Activated CD8-positive, alpha-beta memory T cell treated with anti-CD3 and anti-CD28 coated beads for 36 hours (primary cell): ENCODE results near the gene NUDC. TPM values are rescaled to one million over a fixed set of nuclear protein-coding genes. Genes with fewer than 3 reads are reported as not detected.
"Not testable (repeated sequence)": the region's sequence is repeated elsewhere in the genome, so short reads cannot be mapped to it uniquely, and the experiment has no call there.

Source experiments
- CTCF ChIA-PET: fragments of 350-600 bp; sonication (Branson Sonifier 250); formaldehyde crosslinking; loops from one replicate; lab custom pipeline; 2021; ENCODE audit warnings: antibody characterized with exemption; lab: Charles Lee
- POLR2A ChIA-PET: fragments of 350-600 bp; sonication (Branson Sonifier 250); formaldehyde crosslinking; loops from one replicate; lab custom pipeline; 2021; ENCODE audit warnings: antibody characterized with exemption; lab: Charles Lee
- total RNA-seq, 2 experiments: library from RNA; stranded (reverse); gene quantifications; one replicate each; pipeline ENCODE4 v1.2.3, GENCODE V29; 2021

NUDC gene
- total RNA-seq, 2 experiments from 2014 or later, result 160 to 161 TPM

DNA sequence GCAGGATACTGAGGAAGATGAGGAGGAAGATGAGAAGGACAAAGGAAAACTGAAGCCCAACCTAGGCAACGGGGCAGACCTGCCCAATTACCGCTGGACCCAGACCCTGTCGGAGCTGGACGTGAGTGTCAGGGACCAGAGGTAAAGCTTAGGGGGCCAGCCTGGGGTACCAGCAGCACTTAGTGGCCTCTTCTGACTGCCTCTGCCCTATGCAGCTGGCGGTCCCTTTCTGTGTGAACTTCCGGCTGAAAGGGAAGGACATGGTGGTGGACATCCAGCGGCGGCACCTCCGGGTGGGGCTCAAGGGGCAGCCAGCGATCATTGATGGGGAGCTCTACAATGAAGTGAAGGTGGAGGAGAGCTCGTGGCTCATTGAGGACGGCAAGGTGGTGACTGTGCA lies 21.1 kb downstream of the NUDC start:
- CTCF ChIA-PET, result no interaction called here
- POLR2A ChIA-PET, result no interaction called here

DNA sequence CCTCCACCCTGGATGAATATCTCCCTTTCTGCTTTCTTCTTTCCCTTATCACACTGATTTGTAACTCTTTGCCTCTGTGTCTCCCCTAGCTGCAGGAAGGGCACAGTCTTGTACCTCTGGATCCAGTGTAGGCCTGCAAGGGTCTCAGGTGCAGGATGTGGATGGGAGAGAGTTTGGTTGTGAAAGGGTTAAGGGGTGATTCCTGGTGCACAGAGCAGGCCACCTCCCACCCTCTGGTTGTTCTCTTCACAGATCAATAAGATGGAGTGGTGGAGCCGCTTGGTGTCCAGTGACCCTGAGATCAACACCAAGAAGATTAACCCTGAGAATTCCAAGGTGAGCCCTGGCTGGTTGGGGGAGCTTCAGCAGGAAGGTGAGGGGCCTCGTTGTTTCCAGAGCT lies 23.6 kb downstream of the NUDC start:
- ChIA-PET POLR2A (no interaction called here), CTCF (interaction anchor here (1.1 kb wide), 1 partner anchor 13 kb away, joined by 4 read pairs; no protein-coding TSS in a partner anchor)

DNA sequence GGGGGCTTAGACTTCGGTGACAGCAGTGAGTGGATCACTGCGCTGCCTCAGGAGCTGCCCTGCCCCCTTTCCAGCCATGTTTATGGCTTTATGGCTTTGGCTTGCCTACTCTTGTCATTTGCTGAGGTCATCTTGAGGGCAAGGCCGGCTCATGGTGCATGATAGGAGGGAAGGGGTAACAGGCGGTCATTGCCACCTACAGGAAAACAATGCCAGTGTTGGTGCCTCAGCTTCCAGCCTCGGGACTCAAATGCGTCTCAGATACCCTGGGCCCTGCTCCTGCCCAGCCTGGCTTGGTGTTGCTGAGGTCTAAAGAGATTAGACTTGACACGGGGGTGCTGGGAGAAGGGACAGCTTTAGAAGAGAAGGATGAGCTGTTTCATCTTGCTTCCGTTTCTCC lies 24.2 kb downstream of the NUDC start:
- ChIA-PET CTCF (interaction anchor here (0.6 to 1.1 kb wide), 2 partner anchors 13 to 410 kb away, joined by 3 to 4 read pairs; no protein-coding TSS in a partner anchor), POLR2A (no interaction called here)

DNA sequence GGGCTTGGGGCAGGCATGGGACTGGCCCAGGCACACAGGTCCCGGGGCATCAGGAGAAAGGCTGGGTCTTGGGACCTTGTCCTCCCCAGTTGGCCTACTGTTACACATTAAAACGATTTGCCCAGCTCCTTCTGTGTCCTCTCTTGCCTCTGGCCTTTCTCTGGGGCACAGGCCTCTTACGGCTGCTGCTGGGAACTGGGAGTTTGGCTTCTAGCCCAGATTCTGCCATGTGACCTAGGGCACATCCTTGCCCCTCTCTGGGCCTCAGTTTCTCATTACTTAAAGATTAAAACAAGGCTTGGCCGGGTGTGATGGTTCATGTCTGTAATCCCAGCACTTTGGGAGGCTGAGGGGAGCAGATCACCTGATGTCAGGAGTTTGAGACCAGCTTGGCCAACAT lies 24.7 kb downstream of the NUDC start:
- ChIA-PET POLR2A (no interaction called here), CTCF (interaction anchor here (0.6 to 1.1 kb wide), 2 partner anchors 12 to 411 kb away, joined by 3 to 4 read pairs; no protein-coding TSS in a partner anchor)

DNA sequence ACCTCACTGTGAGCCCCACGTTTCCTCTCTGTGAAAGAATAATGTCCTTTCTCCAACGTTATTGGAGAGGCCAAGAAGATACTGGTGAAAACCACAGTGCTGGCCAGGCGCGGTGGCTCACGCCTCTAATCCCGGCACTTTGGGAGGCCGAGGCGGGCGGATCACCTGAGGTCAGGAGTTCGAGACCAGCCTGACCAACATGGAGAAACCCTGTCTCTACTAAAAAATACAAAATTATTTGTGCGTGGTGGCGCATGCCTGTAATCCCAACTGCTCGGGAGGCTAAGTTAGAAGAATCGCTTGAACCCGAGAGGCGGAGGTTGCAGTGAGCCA lies 27.1 kb downstream of the NUDC start:
- CTCF ChIA-PET, POLR2A ChIA-PET: not testable (repeated sequence)

DNA sequence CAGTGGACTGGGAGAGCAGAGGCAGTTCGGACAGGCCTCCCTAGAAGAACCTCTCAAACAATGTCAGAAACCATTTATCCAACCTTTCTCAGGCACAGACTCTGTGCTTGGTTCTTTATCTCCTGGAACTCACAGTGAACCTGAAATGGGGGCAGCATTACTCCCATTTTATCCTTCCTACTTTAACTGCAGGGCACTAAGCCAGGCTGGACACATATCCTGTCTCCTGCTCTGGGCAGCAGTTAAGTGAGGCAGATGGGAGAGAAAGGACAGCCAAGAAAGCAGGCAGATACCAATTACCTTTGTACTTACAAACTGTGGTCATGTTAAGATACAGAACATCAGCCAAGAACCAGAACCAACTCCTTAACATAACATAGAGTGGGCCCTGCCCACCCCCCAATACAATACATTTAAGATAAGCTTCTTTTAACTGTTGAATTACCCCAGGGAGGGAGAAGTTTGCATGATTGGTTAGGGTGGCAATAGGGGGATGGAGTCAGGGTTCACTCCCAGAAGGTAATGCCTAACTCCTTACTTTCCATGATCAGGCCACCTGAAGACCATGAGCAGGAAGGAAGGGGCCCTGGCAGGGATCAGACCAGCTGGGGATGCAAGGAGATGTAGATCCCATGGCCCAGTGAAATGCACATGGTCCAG lies 27.9 kb downstream of the NUDC start:
- POLR2A ChIA-PET, result no interaction called here
- CTCF ChIA-PET, result no interaction called here

DNA sequence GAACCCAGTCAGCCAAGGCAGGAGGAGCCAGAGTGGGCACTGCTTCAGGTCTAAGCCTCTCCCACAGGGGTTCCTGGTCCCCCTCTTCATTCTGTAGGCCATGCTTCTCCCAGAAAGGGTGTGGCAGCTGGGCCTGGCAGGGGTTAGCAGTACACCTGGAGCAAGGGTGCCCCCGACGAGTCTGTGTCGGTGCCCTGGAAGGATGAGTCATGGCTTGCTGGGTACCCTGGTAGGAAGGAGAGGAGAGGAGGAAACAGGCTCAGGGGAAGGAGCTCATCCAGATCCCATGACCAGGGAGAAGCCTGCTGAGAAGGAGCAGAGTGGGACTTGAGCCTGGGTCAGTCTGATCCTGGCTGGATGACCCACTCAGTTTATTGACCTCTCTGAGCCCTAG lies 28.4 kb downstream of the NUDC start:
- ChIA-PET POLR2A (no interaction called here), CTCF (no interaction called here)

DNA sequence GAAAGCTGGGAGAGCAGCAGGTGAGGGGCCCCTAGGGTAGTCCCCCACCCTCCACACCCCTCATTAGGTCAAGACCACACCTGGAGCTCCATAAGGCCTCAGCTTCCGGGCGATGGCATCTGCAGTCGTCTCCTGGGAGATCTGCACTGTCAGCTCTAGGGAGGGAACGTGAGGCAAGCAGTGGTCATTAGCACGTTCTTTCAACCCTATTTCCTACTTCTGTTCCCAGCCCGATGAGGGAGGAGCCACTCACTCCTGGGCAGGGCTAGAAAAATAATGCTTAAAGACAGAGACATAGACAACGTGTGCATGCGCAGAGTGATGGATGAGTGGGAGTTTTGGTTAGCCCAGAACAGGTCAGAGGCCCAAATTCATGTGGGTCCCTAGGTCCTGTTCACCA lies 29.1 kb downstream of the NUDC start:
- ChIA-PET POLR2A (no interaction called here), CTCF (no interaction called here)

DNA sequence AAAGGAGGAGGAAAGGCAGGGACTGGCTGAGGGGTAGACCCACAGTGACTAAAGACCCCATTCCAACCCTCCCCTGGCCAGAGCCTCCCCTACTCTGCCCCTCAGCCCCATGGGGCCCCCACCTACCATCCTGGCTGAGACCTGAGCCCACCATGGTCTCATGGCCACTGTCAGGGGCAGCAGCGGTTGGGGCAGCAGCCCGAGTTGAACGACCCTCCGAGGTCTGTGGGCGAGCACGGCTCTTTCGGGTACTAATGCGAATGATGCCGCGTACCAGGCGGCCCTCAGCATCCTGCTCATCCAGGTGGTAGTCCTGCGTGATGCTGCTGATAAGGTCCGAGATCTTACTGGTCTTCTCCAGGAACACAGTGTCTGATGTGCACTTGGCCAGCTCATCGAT lies 29.7 kb downstream of the NUDC start:
- CTCF ChIA-PET, result no interaction called here

DNA sequence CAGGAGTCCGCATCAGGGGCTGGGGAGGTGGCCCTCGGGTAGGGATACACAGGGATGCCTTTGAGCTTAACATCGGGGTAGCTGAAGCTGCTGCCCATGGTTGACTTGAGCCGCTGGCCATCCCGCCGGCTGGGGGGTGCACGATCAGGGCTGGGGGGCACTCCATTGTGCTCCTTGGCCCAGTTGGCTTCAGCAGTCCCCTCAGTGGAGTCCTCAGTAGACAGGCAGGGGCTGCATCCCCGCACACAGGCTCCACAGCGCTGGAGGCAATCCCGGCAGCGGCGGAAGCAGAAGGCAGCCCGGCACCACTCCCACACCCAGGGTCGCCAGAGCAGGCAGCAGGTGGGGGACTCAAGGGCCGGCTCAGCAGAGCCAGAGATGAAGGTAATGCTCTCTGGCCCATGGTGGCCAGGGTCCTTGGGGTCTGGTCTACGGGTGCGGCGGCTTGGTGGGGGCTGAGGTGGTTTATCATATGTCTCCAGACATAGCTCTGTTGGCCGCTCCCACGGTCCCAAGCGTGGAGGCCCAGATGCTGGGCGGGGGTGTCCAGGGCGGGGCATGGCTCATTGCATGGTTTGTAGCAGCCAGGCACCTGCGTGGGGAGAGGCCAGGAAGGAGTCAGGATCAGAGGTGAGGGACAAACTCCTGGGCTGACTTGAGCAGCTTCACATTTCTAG lies 30.4 kb downstream of the NUDC start:
- ChIA-PET POLR2A (no interaction called here), CTCF (no interaction called here)

More for the DNA sequence above, 29.7 kb downstream of the NUDC start:
- POLR2A ChIA-PET, result no interaction called here

DNA sequence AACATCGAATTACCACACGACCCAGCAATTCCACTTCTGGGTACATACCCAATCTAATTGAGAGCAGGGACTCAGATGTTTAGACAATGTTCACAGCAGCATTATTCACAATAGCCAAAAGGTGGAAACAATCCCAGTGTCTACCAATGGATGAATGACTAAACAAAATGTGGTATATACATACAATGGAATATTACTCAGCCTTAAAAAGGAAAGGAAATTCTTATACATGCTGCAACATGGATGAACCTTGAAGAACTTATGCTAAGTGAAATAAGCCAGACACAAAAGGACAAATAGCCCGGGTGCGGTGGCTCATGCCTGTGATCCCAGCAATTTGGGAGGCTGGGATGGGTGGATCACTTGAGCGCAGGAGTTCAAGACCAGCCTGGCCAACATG lies 31.8 kb downstream of the NUDC start:
- POLR2A ChIA-PET, result no interaction called here
- CTCF ChIA-PET, result interaction anchor here (0.7 kb wide), 1 partner anchor 506 kb away, joined by 3 read pairs; no protein-coding TSS in a partner anchor

DNA sequence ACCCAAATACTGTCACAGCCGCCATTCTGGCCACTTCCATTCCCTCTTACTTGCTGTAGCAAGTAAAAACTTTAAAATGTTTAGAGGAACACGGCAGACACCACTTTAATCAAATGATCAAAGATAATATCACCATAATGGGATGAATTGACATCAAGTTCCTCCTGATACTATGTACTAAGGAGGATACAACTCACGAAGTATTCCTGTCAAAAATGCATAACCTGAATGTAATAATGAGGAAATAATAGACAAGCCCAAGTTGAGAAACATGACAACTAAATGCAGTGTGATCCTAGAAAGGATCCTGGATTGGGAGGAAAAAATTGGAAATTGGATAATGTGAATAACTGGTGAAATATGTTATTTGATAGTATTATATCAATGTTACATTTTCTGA lies 34.8 kb downstream of the NUDC start:
- POLR2A ChIA-PET, result no interaction called here

DNA sequence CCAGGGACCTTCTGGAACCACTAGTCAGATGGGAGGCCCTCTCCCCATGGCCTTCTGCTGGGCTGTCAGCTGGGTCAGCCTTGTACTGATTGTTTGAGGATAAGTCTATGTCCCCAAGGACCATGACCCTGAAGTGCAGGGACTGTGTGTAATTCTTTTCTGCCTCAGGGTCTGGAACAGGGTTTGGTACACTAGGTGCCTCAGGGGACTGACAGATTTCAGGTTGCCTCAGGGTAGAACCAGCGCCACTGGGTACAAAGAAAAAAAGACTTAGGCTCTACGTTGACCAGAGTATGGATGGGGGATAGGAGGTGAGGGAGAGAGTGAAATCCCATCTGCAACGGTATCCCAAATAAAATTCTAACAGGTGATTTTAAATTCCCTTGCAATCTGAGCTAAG lies 35.8 kb downstream of the NUDC start:
- CTCF ChIA-PET, result interaction anchor here (1.7 kb wide), 1 partner anchor 11 kb away, joined by 4 read pairs; no protein-coding TSS in a partner anchor

More for the DNA sequence above, 34.8 kb downstream of the NUDC start:
- CTCF ChIA-PET, result no interaction called here

DNA sequence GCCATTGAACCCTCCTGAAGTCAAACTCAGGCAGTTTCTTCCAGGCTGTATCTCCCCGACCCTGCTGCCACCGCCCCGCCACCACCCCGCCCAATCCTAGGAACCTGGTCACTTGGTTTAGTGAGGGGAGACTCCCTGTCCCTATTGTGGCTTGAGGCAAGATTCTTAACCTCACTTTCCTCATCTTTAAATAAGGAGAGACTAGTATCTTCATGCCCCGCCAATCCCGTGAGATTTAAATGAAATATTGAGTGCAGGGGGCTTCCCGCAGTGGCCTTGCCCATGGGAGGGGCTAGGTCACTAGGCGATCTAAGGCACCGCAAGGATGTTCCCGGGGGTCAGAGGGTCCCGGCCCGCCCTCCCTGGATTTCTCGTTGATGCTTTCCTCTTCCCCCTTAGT lies 37.7 kb downstream of the NUDC start:
- POLR2A ChIA-PET, result no interaction called here
- CTCF ChIA-PET, result interaction anchor here (1.7 kb wide), 1 partner anchor 13 kb away, joined by 4 read pairs; no protein-coding TSS in a partner anchor

More for the DNA sequence above, 35.8 kb downstream of the NUDC start:
- POLR2A ChIA-PET, result no interaction called here

DNA sequence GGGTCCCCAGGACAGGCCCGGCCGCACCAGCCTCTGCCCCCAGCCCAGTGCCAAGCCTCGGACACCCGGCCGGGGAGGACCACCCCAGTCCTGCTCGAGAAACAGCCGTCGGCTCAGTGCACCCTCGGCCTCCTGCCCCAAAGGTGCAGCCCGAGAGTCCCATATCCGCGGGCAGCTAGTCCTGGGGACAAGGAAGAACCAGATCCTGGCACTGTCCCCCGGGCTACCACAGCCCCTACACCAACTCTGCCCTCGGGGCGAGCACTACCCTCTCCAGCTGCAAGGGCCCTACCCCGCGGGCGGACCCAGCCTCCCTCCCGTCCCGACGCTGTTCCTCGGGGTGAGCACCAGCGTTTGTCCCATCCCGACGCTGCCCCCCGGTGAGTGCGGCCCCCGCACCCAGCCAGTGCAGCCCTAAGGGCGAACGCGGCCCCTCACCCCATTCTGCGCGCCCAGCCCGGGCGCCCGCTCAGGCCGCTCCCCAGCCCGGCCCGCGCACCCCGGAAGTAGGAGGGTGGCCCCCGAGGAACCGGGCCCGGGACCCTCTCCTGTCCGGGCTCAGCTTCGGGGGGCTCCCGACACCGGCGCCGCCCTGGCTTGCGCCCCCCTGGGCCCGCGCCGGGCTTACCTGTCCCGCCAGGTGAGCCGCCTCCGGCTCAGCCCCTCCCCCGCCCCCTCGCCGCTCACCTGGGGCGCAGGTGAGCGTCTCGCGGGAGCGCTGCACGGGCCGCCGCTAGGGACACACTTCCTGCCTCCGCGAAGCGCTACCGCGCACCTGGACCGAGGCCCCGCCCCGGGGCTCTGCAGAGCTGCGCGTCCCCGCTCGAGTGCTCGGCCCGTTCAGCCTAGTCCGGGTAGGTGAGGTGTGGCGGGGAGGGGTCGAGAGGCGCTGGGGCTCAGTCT lies 38.4 kb downstream of the NUDC start, which contains the start of gene KDF1:
KDF1 (minus strand) TSS at position 747 of the 903 bp plus-strand sequence. CDS start 8,088 bp downstream, outside the sequence.
- ChIA-PET POLR2A (no interaction called here), CTCF (interaction anchor here (1.0 kb wide), 1 partner anchor 15 kb away, joined by 3 read pairs; no protein-coding TSS in a partner anchor)

DNA sequence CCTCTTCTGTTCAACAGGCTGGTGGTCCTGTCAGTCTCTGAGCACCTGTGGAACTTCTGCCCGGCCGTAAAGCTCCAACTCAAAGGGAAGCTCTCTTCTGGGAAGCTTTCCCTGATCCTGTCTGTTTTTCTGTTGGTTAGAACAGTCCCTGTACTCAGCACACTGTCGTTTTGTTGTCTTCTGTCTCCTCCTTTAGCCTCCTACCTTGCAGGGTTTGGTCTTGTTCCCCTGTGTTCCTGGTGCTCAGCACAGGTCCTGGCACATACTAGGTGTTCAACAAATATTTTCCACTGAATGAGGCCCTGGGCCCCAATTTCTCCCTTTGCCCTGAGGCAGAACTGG lies 39.1 kb downstream of the NUDC start:
- CTCF ChIA-PET, result interaction anchor here (1.0 kb wide), 1 partner anchor 15 kb away, joined by 3 read pairs; no protein-coding TSS in a partner anchor
- POLR2A ChIA-PET, result no interaction called here

DNA sequence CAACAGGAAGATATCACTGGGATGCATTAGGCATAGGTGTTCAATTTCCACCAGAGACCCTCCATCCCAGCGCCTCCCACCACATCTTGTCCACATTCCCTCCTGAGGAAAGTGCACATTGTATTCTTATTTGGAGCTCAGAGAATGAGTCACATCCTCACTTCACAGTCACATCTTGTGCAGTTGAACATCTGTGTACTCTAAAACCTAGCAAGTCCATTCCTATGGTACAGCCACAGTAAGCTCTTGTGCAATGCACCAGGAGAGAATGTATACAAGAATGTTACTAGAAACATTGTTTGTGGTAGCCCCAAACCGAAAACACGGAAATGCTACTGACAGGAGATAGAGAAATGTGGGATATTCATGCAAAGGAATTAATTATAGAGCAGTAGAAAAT lies 40.3 kb downstream of the NUDC start:
- POLR2A ChIA-PET, result interaction anchor here (0.6 kb wide), 1 partner anchor 100 kb away, joined by 8 read pairs; no protein-coding TSS in a partner anchor
- CTCF ChIA-PET, result no interaction called here

DNA sequence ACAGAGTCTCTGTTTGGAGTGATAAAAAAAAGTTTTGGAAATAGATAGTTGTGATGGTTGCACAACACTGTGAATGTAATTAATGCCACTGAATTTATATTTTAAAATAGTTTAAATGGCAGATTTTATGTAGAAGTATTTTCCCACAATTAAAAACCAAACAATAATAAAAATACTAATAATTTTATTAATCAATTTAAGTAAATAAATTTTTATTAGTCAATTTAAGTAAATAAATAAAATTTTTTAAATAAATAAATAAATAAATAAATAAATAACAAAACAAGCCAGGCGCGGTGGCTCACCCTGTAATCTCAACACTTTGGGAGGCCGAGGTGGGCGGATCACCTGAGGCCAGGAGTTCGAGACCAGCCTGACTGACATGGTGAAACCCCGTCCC lies 43.7 kb downstream of the NUDC start:
- CTCF ChIA-PET, result no interaction called here

DNA sequence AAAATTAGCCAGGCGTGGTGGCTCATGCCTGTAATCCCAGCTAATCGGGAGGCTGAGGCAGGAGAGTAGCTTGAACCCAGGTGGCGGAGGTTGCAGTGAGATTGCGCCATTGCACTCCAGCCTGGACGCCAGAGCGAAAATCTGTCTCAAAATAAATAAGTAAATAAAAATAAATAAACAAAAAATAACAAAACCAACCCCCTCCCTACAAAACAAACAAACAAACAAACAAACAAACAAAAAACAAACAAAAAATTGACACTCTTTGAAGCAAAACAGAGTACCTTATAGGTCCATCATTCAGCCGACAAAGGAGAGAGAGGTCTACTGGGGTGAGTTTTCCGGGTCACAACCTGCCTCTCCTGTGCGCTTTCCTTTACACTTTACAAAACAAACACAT lies 44.1 kb downstream of the NUDC start:
- ChIA-PET CTCF (no interaction called here), POLR2A (no interaction called here)

More for the DNA sequence above, 43.7 kb downstream of the NUDC start:
- POLR2A ChIA-PET, result no interaction called here

DNA sequence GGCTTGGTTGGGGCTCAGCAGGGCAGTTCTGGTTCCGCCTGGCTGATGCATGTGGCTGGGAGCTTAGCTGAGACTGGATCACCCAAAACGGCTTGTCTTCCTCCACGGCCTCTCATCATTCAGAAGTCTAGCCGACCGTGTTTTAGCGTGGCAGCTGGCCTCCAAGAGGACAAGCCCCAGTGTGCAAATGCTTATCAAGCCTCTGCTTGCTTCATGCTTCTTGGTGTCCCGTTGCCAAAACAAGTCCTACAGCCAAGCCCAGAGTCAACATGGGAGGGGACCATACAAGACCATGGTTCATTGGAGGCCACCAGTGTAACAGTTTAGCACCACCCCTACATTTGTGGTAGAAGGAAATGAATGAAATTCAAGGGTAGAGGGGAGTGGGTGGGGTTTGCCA lies 49.3 kb downstream of the NUDC start:
- ChIA-PET POLR2A (no interaction called here), CTCF (no interaction called here)
